Left lung (tissue), 10 donors: ENCODE data around the gene ALPI. TPM values are rescaled to one million over a fixed set of nuclear protein-coding genes. Genes with fewer than 3 reads are reported as not detected.
A peak's percentile ranks its signal among the peaks of the same experiment; 100 is the strongest.

Experiments used
- ATAC-seq: fragments of 200-7000 bp; cut with Tn5 transposase; one replicate; pipeline ENCODE4 v1.9.1; 2020; ENCODE audit warnings: moderate library complexity
- DNase-seq, 4 donors: peaks; one replicate each; pipeline ENCODE4 v3.0.0-alpha.2; 2013 to 2020
- H3K27ac ChIP-seq, 2 donors: fragments of 200-600 bp; sonication (generic) in 1 of 2; one replicate each; pipeline versions ENCODE4 v1.5.0 to v1.8.0; 2020 to 2021
- H3K27me3 ChIP-seq, 2 donors: fragments of 200-600 bp; sonication (generic) in 1 of 2; one replicate each; pipeline versions ENCODE4 v1.5.0 to v1.8.0; 2020 to 2021
- H3K36me3 ChIP-seq, 2 donors: fragments of 200-600 bp; sonication (generic) in 1 of 2; one replicate each; pipeline versions ENCODE4 v1.5.0 to v1.8.0; 2020 to 2021
- H3K4me1 ChIP-seq, 2 donors: fragments of 200-600 bp; one replicate each; pipeline ENCODE4 v1.8.0; 2021
- H3K4me3 ChIP-seq, 2 donors: fragments of 200-600 bp; sonication (generic) in 1 of 2; one replicate each; pipeline versions ENCODE4 v1.5.0 to v1.8.0; 2020 to 2021; ENCODE audit warnings: mild to moderate bottlenecking in 1 of 2
- H3K9me3 ChIP-seq, 2 donors: fragments of 200-600 bp; sonication (generic) in 1 of 2; one replicate each; pipeline versions ENCODE4 v1.5.0 to v1.8.0; 2020 to 2021
- intact Hi-C, 2 donors: fragments of 100-400 bp; cut with DNase I; formaldehyde crosslinking; loops; one replicate each; pipeline versions ENCODE4 v1.11.2 to v1.14.2; 2022
- polyA plus RNA-seq, 6 donors: library from polyadenylated mRNA; unstranded; fragments of 120-200 nt; gene quantifications; one replicate each; pipeline ENCODE4 v1.2.1, GENCODE V29; 2013; ENCODE audit not compliant: insufficient read length in 6 of 6
- total RNA-seq, 2 donors: library from RNA; stranded (reverse); fragmentation: NEBNext Ultra II Directional; extraction: Animal tissue kit (Norgen Biotek cat#: 25700); gene quantifications; one replicate each; pipeline ENCODE4 v1.2.1, GENCODE V29; 2021
- TF ChIP-seq, protein P1 (sequence below), 2 donors: fragments of 200-600 bp; sonication (generic) in 1 of 2; IDR thresholded peaks; one replicate each; pipeline versions ENCODE4 v1.5.0 to v1.8.0; 2021; ENCODE audit warnings: antibody characterized with exemption in 2 of 2
- donor health status: DM: no; HTN: yes; CAD: no.
- donor health status: DM: no; HTN: no; CAD: no.

The ALPI gene
- total and polyA plus RNA-seq, 8 donors = not detected

GRCh38 chr2:232473467-232473890 lies 17.5 kb downstream of the ALPI start:
- DNase-seq (peak in 2 of 4 donors; percentile 32 to 59), ATAC-seq (peak; percentile 98)
- Histone ChIP-seq H3K9me3 (no peaks in the 10 kb centered on the region), H3K27ac (no peak overlapping the region), H3K4me1 (no peaks in the 10 kb centered on the region), H3K36me3 (no peaks in the 10 kb centered on the region), H3K27me3 (peaks cover 0 to 53% of the 10 kb centered on the region in 2 donors), H3K4me3 (no peak overlapping the region)
- intact Hi-C loops = no loop called here
- TF ChIP-seq, protein P1, sequence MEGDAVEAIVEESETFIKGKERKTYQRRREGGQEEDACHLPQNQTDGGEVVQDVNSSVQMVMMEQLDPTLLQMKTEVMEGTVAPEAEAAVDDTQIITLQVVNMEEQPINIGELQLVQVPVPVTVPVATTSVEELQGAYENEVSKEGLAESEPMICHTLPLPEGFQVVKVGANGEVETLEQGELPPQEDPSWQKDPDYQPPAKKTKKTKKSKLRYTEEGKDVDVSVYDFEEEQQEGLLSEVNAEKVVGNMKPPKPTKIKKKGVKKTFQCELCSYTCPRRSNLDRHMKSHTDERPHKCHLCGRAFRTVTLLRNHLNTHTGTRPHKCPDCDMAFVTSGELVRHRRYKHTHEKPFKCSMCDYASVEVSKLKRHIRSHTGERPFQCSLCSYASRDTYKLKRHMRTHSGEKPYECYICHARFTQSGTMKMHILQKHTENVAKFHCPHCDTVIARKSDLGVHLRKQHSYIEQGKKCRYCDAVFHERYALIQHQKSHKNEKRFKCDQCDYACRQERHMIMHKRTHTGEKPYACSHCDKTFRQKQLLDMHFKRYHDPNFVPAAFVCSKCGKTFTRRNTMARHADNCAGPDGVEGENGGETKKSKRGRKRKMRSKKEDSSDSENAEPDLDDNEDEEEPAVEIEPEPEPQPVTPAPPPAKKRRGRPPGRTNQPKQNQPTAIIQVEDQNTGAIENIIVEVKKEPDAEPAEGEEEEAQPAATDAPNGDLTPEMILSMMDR (IDR thresholded peaks at IDR 0.05) = no peak

GRCh38 chr2:232476045-232476444 lies 20.1 kb downstream of the ALPI start:
- no peak for ATAC-seq

GRCh38 chr2:232476791-232477190 lies 20.8 kb downstream of the ALPI start:
- DNase-seq (peak in 1 of 4 donors; percentile 24), ATAC-seq (no peak)
- Histone ChIP-seq H3K4me3 (no peak overlapping the region), H3K27ac (no peak overlapping the region), H3K4me1 (no peaks in the 10 kb centered on the region), H3K36me3 (no peaks in the 10 kb centered on the region), H3K9me3 (no peaks in the 10 kb centered on the region), H3K27me3 (peaks cover 0 to 51% of the 10 kb centered on the region in 2 donors)
- intact Hi-C loops = no loop called here
- TF ChIP-seq, protein P1 (IDR thresholded peaks at IDR 0.05) = no peak

More at GRCh38 chr2:232476045-232476444, 20.1 kb downstream of the ALPI start:
- Histone ChIP-seq H3K9me3 (no peaks in the 10 kb centered on the region), H3K27ac (no peak overlapping the region), H3K4me1 (no peaks in the 10 kb centered on the region), H3K4me3 (no peak overlapping the region), H3K27me3 (peaks cover 0 to 43% of the 10 kb centered on the region in 2 donors), H3K36me3 (no peaks in the 10 kb centered on the region)
- intact Hi-C loops = no loop called here
- TF ChIP-seq, protein P1 (IDR thresholded peaks at IDR 0.05) = no peak
- DNase-seq = no peak

- intact Hi-C loops = no loop called here
- Histone ChIP-seq H3K4me1 (no peaks in the 10 kb centered on the region), H3K27me3 (peaks cover 0 to 58% of the 10 kb centered on the region in 2 donors), H3K9me3 (no peaks in the 10 kb centered on the region), H3K27ac (no peak overlapping the region), H3K36me3 (no peaks in the 10 kb centered on the region), H3K4me3 (no peak overlapping the region)
- DNase-seq = peak in 1 of 4 donors; percentile 11
- TF ChIP-seq, protein P1 (IDR thresholded peaks at IDR 0.05) = no peak
- no peak for ATAC-seq
These were observed 22.0 kb downstream of the ALPI start for GRCh38 chr2:232477751-232478510.

GRCh38 chr2:232478571-232479340 lies 22.8 kb downstream of the ALPI start:
- H3K4me3 ChIP-seq = no peak overlapping the region
- H3K9me3 ChIP-seq = no peaks in the 10 kb centered on the region
- ATAC-seq = no peak
- peak in 1 of 4 donors; percentile 75 for DNase-seq
- no peaks in the 10 kb centered on the region for H3K4me1 ChIP-seq
- intact Hi-C loops = no loop called here
- no peak overlapping the region for H3K27ac ChIP-seq
- H3K36me3 ChIP-seq = no peaks in the 10 kb centered on the region
- H3K27me3 ChIP-seq = peaks cover 0 to 58% of the 10 kb centered on the region in 2 donors
- TF ChIP-seq, protein P1 (IDR thresholded peaks at IDR 0.05) = no peak
